HepG2 (cell line): ENCODE measurements around the gene TMIGD3. TPM values are rescaled to one million over a fixed set of nuclear protein-coding genes. Genes with fewer than 3 reads are reported as not detected.

ENCODE experiments used
- KAT8 ChIP-seq: IDR thresholded peaks from 2 replicates; pipeline ENCODE4 v1.6.1; 2016; ENCODE audit warnings: missing genetic modification reagents, missing compliant biosample characterization
- RFXAP ChIP-seq: sonication (generic); formaldehyde crosslinking; IDR thresholded peaks from 2 replicates; pipeline ENCODE4 v1.4.0; 2020; ENCODE audit warnings: missing genetic modification reagents, borderline replicate concordance
- ZBTB20 ChIP-seq: sonication (generic); formaldehyde crosslinking; IDR thresholded peaks from 2 replicates; pipeline ENCODE4 v1.8.1; 2023; ENCODE audit warnings: missing genetic modification reagents, low read depth, mild to moderate bottlenecking, borderline replicate concordance
- ZBTB38 ChIP-seq: sonication (generic); formaldehyde crosslinking; IDR thresholded peaks from 2 replicates; pipeline ENCODE4 v1.5.1; 2020; ENCODE audit warnings: mild to moderate bottlenecking, missing genetic modification reagents
- ZBTB7A ChIP-seq: sonication (generic); formaldehyde crosslinking; IDR thresholded peaks from 2 replicates; pipeline ENCODE4 v1.8.0; 2022; ENCODE audit warnings: mild to moderate bottlenecking, missing genetic modification reagents
- ZFP37 ChIP-seq: sonication (generic); formaldehyde crosslinking; IDR thresholded peaks from 2 replicates; pipeline ENCODE4 v1.4.0; 2020; ENCODE audit warnings: missing genetic modification reagents, borderline replicate concordance
- ZFP90 ChIP-seq: sonication (generic); formaldehyde crosslinking; IDR thresholded peaks from 2 replicates; pipeline ENCODE4 v1.8.0; 2022; ENCODE audit warnings: missing genetic modification reagents, mild to moderate bottlenecking, inconsistent platforms, borderline replicate concordance
- ZNF839 ChIP-seq: sonication (generic); formaldehyde crosslinking; IDR thresholded peaks from 2 replicates; pipeline ENCODE4 v1.4.0; 2020; ENCODE audit warnings: missing genetic modification reagents, mild to moderate bottlenecking, borderline replicate concordance
- ZSCAN22 ChIP-seq: sonication (generic); formaldehyde crosslinking; IDR thresholded peaks from 2 replicates; pipeline ENCODE4 v1.4.0; 2020; ENCODE audit warnings: mild to moderate bottlenecking, missing genetic modification reagents
- polyA plus RNA-seq, 8 experiments: library from polyadenylated mRNA; depleted of rRNA in 3 of 8; stranded (reverse) in 7 of 8; unstranded in 1 of 8; fragments of >200 nt; fragmentation: Illumina TruSeq in 4 of 8; extraction: Trizol in 4 of 8; gene quantifications; 2 replicates each; pipeline versions ENCODE4 v1.2.1 to v1.2.3, GENCODE V29; 2011 to 2016; ENCODE audit warnings: low read depth in 4 of 8, missing spikeins in 1 of 8, mixed read lengths in 1 of 8; ENCODE audit not compliant: insufficient read depth in 1 of 8
- total RNA-seq, 5 experiments: library from RNA; depleted of rRNA; stranded (reverse); fragments of >200 nt; fragmentation: Illumina TruSeq; extraction: Trizol; gene quantifications; 2 replicates each; pipeline ENCODE4 v1.2.3, GENCODE V29; 2016; ENCODE audit warnings: low read depth in 1 of 5
- TF ChIP-seq, protein P1 (sequence below): IDR thresholded peaks from 2 replicates; pipeline ENCODE4 v1.6.1; 2016; ENCODE audit warnings: low read depth, missing genetic modification reagents, missing compliant biosample characterization
- TF ChIP-seq, protein P2 (sequence below): sonication (generic); formaldehyde crosslinking; IDR thresholded peaks from 2 replicates; pipeline ENCODE4 v1.5.0; 2020; ENCODE audit warnings: missing genetic modification reagents, mild to moderate bottlenecking, borderline replicate concordance
- TF ChIP-seq, protein P3 (sequence below): IDR thresholded peaks from 2 replicates; pipeline ENCODE4 v1.6.1; 2016; ENCODE audit warnings: missing compliant biosample characterization, missing genetic modification reagents, borderline replicate concordance
- TF ChIP-seq, protein P4 (sequence below): sonication (generic); formaldehyde crosslinking; conservative IDR thresholded peaks from 2 replicates; pipeline ENCODE4 v1.5.0; 2020; ENCODE audit warnings: missing genetic modification reagents

TMIGD3 gene
- total and polyA plus RNA-seq, 2 of the 13 experiments (the other 11 are each of a cell fraction or from before 2014, with no cell fraction given): not detected

DNA sequence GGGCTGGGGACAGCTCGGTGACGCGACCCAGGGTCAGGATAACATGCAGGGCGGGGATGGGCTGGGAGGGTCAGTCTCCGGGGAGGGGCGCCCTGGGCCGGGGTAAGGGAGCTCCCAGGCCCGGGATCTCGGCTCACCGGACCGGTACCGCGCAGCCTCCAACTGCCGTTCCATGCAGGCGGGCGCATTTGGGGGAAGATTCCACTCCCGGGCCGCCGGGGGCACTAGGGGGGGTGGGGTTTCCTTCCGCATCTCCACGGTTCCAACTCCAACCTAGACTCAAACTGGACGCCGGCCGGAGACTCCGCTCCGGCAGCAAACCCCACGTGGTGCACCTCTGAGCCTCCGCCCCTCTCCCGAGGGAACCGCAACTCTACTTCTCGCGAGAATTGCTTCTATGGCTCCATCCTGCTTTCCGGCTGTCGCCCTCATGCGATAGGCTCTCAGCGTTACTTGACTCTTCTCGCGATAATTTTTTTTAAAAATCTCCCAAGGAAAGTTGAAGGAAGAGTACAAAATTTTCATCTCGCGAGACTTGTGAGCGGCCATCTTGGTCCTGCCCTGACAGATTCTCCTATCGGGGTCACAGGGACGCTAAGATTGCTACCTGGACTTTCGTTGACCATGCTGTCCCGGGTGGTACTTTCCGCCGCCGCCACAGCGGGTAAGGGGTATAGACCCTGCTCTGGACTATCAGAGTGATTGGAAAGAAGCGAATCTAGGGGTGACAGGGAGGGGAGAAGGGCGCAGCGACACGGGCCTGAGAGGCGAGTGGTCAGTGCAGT, 54.3 kb downstream of the TMIGD3 start, which contains the start of the genes ATP5PB and WDR77 (continued):
- TF ChIP-seq, protein P1, sequence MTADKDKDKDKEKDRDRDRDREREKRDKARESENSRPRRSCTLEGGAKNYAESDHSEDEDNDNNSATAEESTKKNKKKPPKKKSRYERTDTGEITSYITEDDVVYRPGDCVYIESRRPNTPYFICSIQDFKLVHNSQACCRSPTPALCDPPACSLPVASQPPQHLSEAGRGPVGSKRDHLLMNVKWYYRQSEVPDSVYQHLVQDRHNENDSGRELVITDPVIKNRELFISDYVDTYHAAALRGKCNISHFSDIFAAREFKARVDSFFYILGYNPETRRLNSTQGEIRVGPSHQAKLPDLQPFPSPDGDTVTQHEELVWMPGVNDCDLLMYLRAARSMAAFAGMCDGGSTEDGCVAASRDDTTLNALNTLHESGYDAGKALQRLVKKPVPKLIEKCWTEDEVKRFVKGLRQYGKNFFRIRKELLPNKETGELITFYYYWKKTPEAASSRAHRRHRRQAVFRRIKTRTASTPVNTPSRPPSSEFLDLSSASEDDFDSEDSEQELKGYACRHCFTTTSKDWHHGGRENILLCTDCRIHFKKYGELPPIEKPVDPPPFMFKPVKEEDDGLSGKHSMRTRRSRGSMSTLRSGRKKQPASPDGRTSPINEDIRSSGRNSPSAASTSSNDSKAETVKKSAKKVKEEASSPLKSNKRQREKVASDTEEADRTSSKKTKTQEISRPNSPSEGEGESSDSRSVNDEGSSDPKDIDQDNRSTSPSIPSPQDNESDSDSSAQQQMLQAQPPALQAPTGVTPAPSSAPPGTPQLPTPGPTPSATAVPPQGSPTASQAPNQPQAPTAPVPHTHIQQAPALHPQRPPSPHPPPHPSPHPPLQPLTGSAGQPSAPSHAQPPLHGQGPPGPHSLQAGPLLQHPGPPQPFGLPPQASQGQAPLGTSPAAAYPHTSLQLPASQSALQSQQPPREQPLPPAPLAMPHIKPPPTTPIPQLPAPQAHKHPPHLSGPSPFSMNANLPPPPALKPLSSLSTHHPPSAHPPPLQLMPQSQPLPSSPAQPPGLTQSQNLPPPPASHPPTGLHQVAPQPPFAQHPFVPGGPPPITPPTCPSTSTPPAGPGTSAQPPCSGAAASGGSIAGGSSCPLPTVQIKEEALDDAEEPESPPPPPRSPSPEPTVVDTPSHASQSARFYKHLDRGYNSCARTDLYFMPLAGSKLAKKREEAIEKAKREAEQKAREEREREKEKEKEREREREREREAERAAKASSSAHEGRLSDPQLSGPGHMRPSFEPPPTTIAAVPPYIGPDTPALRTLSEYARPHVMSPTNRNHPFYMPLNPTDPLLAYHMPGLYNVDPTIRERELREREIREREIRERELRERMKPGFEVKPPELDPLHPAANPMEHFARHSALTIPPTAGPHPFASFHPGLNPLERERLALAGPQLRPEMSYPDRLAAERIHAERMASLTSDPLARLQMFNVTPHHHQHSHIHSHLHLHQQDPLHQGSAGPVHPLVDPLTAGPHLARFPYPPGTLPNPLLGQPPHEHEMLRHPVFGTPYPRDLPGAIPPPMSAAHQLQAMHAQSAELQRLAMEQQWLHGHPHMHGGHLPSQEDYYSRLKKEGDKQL (CRISPR knock-in tag): peak; percentile 39; the same call in 1 of the 2 replicates
- TF ChIP-seq KAT8 (CRISPR knock-in tag) (peak; percentile 89), ZNF839 (CRISPR knock-in tag) (no peak), ZBTB38 (CRISPR knock-in tag) (no peak; the same call in 1 of the 2 replicates), RFXAP (CRISPR knock-in tag) (no peak; the same call in 1 of the 2 replicates), ZFP37 (no peak), ZBTB20 (CRISPR knock-in tag) (no peak), ZBTB7A (CRISPR knock-in tag) (0 out of 2 replicates have a peak, but pooled peaks have one; percentile 41), ZSCAN22 (CRISPR knock-in tag) (no peak), ZFP90 (0 out of 2 replicates have a peak, but pooled peaks have one; percentile 49)
- TF ChIP-seq, protein P2, sequence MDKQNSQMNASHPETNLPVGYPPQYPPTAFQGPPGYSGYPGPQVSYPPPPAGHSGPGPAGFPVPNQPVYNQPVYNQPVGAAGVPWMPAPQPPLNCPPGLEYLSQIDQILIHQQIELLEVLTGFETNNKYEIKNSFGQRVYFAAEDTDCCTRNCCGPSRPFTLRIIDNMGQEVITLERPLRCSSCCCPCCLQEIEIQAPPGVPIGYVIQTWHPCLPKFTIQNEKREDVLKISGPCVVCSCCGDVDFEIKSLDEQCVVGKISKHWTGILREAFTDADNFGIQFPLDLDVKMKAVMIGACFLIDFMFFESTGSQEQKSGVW (CRISPR knock-in tag): no peak
- TF ChIP-seq, protein P3, sequence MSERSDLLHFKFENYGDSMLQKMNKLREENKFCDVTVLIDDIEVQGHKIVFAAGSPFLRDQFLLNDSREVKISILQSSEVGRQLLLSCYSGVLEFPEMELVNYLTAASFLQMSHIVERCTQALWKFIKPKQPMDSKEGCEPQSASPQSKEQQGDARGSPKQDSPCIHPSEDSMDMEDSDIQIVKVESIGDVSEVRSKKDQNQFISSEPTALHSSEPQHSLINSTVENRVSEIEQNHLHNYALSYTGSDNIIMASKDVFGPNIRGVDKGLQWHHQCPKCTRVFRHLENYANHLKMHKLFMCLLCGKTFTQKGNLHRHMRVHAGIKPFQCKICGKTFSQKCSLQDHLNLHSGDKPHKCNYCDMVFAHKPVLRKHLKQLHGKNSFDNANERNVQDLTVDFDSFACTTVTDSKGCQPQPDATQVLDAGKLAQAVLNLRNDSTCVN (CRISPR knock-in tag): peak; percentile 70; the same call in 1 of the 2 replicates
- TF ChIP-seq, protein P4, sequence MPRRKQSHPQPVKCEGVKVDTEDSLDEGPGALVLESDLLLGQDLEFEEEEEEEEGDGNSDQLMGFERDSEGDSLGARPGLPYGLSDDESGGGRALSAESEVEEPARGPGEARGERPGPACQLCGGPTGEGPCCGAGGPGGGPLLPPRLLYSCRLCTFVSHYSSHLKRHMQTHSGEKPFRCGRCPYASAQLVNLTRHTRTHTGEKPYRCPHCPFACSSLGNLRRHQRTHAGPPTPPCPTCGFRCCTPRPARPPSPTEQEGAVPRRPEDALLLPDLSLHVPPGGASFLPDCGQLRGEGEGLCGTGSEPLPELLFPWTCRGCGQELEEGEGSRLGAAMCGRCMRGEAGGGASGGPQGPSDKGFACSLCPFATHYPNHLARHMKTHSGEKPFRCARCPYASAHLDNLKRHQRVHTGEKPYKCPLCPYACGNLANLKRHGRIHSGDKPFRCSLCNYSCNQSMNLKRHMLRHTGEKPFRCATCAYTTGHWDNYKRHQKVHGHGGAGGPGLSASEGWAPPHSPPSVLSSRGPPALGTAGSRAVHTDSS (CRISPR knock-in tag): no peak
